ENCODE data around the gene ATP1A4.
"Not testable (repeated sequence)": the region's sequence is repeated elsewhere in the genome, so short reads cannot be mapped to it uniquely, and the experiment has no call there.

ATP1A4 gene

DNA sequence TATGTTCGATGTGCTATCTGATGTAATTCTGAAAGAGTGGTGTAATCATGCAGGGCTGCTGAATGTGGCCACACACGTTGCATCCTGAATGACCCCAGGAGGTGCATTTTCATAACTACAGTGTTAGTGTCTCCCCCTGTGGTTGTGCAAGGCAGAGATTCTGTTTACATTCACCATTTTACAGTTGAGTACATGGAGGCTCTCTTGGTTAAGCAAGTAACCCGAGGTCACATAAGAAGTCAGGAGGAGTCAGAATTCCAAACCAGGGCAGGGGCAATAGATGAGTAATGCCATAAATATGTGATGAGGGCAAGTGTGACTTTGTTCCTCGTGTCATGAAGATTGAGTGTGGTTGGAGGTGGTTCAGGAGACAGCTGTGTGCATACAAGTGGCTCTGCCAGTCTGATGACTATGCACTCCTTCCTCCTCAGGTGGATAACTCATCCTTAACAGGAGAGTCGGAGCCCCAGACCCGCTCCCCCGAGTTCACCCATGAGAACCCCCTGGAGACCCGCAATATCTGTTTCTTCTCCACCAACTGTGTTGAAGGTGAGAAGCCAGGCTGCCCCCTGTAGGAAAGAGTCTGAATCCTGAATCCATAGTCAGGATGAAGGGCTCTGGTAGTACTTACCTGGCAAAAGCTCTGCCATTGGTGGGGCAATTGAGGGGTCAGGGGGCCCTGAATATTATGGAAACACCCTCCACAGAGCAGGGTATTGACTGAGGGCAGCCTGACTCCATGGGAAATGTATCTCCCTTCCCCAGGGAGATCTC, 26.5 kb upstream of the ATP1A4 start:
- DNase-seq, result no peak

DNA sequence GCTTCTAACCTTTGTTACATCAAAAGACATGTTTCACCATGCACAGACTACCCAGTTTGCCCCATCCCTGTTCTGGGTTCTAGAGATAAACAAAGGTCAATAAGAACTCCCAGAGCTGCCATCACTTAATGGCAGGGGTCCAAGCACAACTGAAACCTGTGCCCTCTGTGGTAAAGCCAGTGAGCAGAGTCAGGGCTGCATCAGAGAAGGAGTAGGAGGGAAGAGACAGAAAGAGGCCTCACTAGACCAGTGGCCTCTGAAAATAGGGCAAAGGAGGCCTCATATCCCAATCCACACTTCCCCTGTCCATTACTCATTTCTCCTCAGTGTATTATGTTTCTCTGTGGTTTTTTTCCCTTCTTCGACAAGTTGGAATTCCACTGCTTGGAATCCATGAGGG, 25.7 kb upstream of the ATP1A4 start:
- no peak for DNase-seq

DNA sequence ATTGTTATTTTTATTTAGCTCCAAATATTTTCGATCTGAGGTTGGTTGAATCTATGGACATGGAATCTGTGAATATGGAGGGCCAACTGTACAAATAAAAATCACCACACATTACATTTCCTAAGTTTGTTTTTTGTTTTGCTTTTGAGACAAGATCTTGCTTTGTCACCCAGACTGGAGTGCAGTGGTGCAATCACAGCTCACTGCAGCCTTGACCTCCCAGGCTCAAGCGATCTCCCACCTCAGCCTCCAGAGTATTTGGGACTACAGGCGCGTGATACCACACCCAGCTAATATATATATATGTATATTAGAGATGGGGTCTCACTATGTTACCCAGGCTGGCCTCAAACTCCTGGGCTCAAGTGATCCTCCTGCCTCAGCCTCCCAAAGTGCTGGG, 25.1 kb upstream of the ATP1A4 start:
- not testable (repeated sequence) for DNase-seq

GRCh38 chr1:160127381-160127780, 24.0 kb upstream of the ATP1A4 start:
- DNase-seq, result no peak

- no peak for DNase-seq
Observed at GRCh38 chr1:160127865-160128523, 23.4 kb upstream of the ATP1A4 start.

DNA sequence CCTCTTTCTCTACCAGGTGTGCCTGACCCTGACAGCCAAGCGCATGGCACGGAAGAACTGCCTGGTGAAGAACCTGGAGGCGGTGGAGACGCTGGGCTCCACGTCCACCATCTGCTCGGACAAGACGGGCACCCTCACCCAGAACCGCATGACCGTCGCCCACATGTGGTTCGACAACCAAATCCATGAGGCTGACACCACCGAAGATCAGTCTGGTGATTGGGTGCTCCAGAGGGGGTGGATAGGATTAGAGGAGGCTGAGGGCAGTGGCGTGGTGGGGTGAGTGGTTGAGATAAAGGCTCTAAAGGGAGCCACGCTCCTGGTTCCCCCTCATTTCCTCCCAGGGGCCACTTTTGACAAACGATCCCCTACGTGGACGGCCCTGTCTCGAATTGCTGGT, 22.8 kb upstream of the ATP1A4 start:
- no peak for DNase-seq

DNA sequence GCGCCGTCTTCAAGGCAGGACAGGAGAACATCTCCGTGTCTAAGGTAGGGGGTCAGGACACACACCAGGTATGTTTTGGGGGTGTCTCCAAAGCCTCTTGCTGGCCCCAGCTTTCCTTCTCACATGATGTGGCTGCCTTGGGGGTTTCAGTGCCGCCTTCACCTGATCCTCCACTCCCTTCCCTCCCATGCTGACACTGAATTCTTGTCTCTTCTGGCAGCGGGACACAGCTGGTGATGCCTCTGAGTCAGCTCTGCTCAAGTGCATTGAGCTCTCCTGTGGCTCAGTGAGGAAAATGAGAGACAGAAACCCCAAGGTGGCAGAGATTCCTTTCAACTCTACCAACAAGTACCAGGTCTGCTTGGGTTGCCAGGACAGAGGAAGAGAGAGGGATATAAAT, 22.4 kb upstream of the ATP1A4 start:
- no peak for DNase-seq

GRCh38 chr1:160129558-160129957, 21.8 kb upstream of the ATP1A4 start:
- no peak for DNase-seq

GRCh38 chr1:160129966-160130365, 21.4 kb upstream of the ATP1A4 start:
- DNase-seq, result no peak

- DNase-seq, result no peak
Observed at GRCh38 chr1:160130486-160130885, 20.9 kb upstream of the ATP1A4 start.

- DNase-seq, result no peak
Observed at GRCh38 chr1:160130939-160131338, 20.5 kb upstream of the ATP1A4 start.

DNA sequence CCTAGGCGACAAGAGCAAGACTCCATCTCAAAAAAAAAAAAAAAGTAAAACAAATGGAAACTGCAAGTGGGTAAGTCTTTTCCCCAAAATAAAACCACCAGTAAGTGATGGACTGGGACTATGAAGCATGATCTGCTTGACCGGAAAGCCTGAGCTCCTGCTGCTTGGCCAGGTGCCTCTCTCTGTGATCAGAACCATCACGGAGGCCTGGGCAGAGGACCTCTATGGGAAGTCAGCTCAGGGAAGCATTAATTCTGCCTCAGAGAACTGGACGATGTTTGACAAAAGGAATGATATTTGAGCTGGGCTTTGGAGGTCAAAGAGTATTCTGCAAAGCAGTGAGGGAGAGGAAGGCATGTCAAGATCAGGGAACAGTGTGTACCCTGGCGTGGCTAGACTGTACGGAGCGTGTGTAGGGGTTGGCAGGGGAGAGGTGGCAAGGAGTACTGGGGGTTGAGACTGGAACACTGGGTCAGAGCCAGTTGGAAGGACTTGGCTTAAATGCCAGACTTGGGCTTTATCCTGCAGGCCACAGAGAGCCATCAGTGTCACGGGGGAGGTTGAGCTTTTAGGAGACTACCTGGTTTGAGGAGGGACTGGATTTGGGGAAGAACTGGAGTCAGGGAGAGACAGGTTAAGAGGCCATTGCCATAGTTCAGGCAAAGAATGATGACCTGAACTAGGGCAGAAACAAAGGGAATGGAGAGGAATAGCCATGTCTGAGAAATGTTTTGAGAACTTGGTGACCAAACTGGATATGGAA, 19.4 kb upstream of the ATP1A4 start:
- DNase-seq, result no peak

DNA sequence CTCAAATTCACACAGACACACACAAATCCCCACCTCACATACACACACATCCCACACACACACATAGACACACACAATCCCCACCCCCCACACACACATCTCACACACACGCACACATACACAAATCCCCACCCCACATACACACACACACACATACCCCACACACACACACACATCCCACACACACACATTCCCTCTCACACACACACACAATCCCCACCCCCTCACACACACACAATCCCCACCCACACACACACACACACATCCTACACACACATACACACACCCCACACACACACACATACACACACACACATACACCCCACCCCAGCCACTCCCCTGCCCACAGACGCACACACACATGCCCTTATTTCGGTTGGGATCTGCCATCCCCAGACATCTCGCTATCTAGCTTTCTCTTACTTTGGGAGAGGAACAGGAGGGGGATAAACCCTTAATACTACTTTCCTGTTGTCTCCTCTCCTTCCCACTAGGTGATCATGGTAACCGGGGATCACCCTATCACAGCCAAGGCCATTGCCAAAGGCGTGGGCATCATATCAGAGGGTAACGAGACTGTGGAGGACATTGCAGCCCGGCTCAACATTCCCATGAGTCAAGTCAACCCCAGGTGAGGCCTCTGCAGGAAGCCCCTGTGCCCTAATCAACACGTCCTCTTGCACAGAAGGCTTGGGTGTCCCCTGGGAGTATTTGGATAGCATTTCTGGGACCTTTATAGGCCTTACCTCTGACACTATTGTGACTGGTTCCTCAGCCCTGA, 17.2 kb upstream of the ATP1A4 start:
- no peak for DNase-seq

DNA sequence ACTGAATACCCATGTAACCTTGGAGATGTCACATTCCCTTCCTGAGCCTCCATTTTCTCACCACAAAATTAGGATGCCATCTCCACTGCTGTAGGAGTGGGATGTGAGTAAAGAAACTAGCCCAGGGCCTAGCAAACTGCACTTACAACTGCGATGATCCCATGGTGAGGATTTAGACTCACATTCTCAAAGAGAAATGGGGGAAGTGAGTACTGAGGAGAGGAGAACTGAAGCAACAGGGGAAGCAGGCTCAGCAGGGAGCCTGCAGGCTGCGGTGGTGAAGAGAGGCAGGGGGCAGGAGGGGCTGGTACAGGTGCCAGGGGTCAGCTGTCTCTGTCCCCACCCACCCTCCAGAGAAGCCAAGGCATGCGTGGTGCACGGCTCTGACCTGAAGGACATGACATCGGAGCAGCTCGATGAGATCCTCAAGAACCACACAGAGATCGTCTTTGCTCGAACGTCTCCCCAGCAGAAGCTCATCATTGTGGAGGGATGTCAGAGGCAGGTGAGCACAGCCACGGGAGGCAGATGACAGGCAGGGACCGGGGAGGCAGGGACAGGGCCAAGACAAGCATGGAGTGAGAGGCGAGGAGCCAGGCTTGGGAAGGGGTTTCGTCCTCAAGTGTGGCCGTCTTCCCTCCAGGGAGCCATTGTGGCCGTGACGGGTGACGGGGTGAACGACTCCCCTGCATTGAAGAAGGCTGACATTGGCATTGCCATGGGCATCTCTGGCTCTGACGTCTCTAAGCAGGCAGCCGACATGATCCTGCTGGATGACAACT, 16.4 kb upstream of the ATP1A4 start:
- DNase-seq, result no peak

GRCh38 chr1:160136121-160136925, 15.1 kb upstream of the ATP1A4 start:
- DNase-seq, result no peak

- DNase-seq, result no peak
Observed at GRCh38 chr1:160136926-160137200, 14.5 kb upstream of the ATP1A4 start.

DNA sequence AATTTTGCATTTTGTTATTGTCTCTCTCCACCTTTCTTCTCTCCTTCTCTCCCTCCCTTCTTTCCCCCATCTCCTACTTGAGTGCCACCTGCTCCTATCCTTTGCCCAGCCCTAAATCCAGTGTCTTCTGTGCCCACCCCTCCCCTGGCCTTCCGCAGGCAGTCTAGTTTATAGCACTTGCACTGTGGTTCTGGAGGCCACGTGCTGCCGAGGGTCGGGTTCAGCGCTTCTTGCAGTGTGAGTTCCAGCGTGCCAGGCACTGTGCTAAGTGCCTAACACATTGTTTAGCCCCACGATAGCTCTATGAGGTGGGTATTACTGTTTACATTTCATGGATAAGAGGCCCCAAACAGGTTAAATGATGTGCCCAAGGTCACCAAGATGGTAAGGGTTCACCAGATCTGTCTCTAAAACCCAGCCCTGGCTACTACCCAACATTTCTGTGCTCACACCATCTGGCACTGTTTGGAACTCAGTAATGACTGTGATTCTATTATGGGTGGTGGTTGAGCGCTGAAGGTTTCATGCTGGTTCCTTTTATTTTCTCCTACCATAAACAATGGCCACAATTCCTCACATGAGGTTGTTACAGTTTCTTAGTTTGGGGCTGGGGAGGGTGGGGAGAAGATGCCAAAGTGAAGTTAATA, 14.1 kb upstream of the ATP1A4 start:
- DNase-seq, result no peak

DNA sequence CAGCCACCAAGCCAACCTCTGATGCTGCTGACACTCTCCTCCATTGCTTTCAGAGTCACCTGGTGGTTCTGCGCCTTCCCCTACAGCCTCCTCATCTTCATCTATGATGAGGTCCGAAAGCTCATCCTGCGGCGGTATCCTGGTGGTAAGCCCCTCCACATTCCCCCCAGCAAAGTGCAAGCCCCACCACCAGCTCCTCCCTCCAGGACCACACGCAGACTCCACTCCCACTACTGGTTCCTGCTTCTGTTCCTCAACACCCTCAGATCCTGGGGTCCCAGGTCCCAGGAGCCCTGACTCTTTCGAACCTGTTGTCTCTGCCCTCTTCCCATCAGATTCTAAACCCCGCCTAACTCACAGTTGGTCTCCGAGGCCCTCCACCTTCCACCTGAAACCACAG, 11.6 kb upstream of the ATP1A4 start:
- no peak for DNase-seq

- no peak for DNase-seq
Observed at GRCh38 chr1:160143695-160144094, 7.7 kb upstream of the ATP1A4 start.

- no peak for DNase-seq
Observed at GRCh38 chr1:160144921-160145320, 6.5 kb upstream of the ATP1A4 start.

- no peak for DNase-seq
Observed at GRCh38 chr1:160146107-160146506, 5.3 kb upstream of the ATP1A4 start.

Data from CD4-positive, alpha-beta T cell treated with Interleukin-4 for 1 hour (primary cell).